ENCODE measurements around the gene LRRC7. TPM values are rescaled to one million over a fixed set of nuclear protein-coding genes. Genes with fewer than 3 reads are reported as not detected.
A peak's percentile ranks its signal among the peaks of the same experiment; 100 is the strongest.
"Not testable (repeated sequence)": the region's sequence is repeated elsewhere in the genome, so short reads cannot be mapped to it uniquely, and the experiment has no call there.

Gene LRRC7
- total and polyA plus RNA-seq, 12 donors = under 0.01 to 3.4 (median 0.32) TPM; not detected in 3

DNA sequence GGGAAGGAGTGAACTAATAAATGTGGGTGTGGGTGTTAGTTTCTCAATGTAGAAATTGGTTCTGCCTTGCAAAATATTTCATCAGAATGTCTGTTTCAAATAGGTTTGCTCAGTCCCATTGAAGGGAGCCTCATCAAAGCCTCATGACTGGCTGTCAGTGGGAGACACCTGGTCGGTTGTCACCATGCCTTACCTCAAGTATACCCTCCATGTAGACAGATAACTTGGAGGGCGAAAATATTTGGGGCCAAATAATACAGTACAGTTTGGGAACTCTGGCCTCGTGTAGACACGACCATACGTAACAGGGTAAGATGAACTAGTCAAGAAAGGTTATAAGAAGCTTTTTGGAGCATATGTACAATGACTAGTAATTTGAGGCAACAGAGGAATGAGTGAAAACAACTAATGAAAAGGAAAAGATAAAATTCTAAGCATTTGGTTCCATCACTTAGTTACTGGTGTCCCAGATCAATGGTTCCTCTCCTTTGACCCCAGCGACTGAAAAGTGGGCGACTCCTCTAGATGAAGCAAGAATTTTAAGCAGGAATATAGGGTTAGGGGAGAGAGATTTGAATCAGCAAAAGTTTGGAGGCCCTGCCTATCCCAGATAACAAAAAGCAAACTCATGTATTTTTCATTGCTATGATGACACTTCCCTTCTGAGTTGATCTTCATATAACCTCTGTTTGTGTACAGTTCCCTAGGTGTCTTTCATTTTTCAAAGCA lies 473.8 kb downstream of the LRRC7 start:
- DNase-seq = no peak
- Histone ChIP-seq H3K27ac (no peak overlapping the region), H3K27me3 (no peaks in the 10 kb centered on the region), H3K9me3 (replicated peaks in 1 of 3) (no peaks in the 10 kb centered on the region), H3K4me1 (replicated peaks in 1 of 2) (no peaks in the 10 kb centered on the region), H3K36me3 (replicated peaks in 1 of 2) (no peaks in the 10 kb centered on the region), H3K4me3 (no peak overlapping the region)
- intact Hi-C loops (cut with DNase I) = no loop called here
- TF ChIP-seq CTCF (IDR thresholded peaks at IDR 0.05) (no peak), POLR2A (IDR thresholded peaks at IDR 0.05) (no peak)
- WGBS, 4 donors = 81 to 89% (median 86%) methylated on average over 7 of the region's 7 CpGs

DNA sequence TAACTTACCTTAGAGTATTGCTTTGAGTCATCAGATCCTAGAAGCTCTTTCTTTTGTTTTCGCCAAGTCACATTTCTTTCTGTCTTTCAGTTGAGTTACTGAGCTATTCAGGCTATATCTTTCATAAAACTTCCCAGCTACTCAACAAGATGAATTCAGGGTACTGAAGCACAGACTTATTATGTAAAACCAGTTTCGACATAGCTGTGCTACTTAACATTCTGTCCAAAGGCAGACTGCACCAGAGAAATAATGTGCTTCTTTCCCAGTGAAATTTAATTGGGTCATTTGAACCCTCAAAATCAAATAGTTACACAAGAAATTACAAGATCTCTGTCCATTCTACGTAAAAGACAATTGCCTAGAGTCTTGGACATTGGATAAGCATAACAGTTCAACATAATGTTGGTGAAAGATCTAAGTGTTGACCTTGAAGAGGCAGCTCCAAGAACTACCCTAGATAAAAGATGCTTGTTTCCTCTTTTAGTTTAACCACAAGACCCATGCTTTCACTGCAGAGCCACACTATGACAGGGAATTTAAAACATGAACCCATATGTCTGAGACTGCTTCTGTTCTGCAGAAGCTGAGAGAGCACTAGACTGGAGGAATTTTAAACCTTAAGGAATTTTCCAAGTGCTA lies 474.5 kb downstream of the LRRC7 start:
- DNase-seq = no peak
- H3K4me3 ChIP-seq = no peak overlapping the region

GRCh38 chr1:70043804-70044203 lies 476.1 kb downstream of the LRRC7 start:
- Histone ChIP-seq H3K4me1 (replicated peaks in 1 of 2) (no peaks in the 10 kb centered on the region), H3K36me3 (replicated peaks in 1 of 2) (no peaks in the 10 kb centered on the region), H3K9me3 (replicated peaks in 1 of 3) (no peaks in the 10 kb centered on the region), H3K27me3 (no peaks in the 10 kb centered on the region), H3K27ac (no peak overlapping the region), H3K4me3 (no peak overlapping the region)
- TF ChIP-seq POLR2A (IDR thresholded peaks at IDR 0.05) = no peak
- TF ChIP-seq CTCF (IDR thresholded peaks at IDR 0.05) = no peak
- DNase-seq = peak in 1 of 7 donors; percentile 3
- intact Hi-C loops (cut with DNase I) = no loop called here

More for the DNA sequence above, 474.5 kb downstream of the LRRC7 start:
- Histone ChIP-seq H3K27ac (no peak overlapping the region), H3K27me3 (no peaks in the 10 kb centered on the region), H3K36me3 (replicated peaks in 1 of 2) (no peaks in the 10 kb centered on the region), H3K4me1 (replicated peaks in 1 of 2) (no peaks in the 10 kb centered on the region), H3K9me3 (replicated peaks in 1 of 3) (no peaks in the 10 kb centered on the region)
- TF ChIP-seq POLR2A (IDR thresholded peaks at IDR 0.05) (no peak), CTCF (IDR thresholded peaks at IDR 0.05) (no peak)
- 52 to 80% (median 69%) methylated on average over 3 of the region's 3 CpGs for WGBS, 4 donors
- intact Hi-C loops (cut with DNase I) = no loop called here

- TF ChIP-seq POLR2A (IDR thresholded peaks at IDR 0.05) = no peak
- no peak for TF ChIP-seq CTCF (IDR thresholded peaks at IDR 0.05)
- H3K36me3 ChIP-seq (replicated peaks in 1 of 2) = no peaks in the 10 kb centered on the region
- no peak for DNase-seq
- H3K27ac ChIP-seq = no peak overlapping the region
- H3K4me1 ChIP-seq (replicated peaks in 1 of 2) = no peaks in the 10 kb centered on the region
- H3K4me3 ChIP-seq = no peak overlapping the region
- H3K9me3 ChIP-seq (replicated peaks in 1 of 3) = no peaks in the 10 kb centered on the region
- 63 to 85% (median 80%) methylated on average over 2 of the region's 2 CpGs for WGBS, 4 donors
- H3K27me3 ChIP-seq = no peaks in the 10 kb centered on the region
- intact Hi-C loops (cut with DNase I) = no loop called here
These were observed 477.1 kb downstream of the LRRC7 start for GRCh38 chr1:70044832-70045231.

GRCh38 chr1:70045581-70045980 lies 477.9 kb downstream of the LRRC7 start:
- H3K27me3 ChIP-seq; H3K4me1 ChIP-seq (replicated peaks in 1 of 2); H3K36me3 ChIP-seq (replicated peaks in 1 of 2); H3K9me3 ChIP-seq (replicated peaks in 1 of 3); DNase-seq; intact Hi-C loops (cut with DNase I); H3K4me3 ChIP-seq; H3K27ac ChIP-seq: not testable (repeated sequence)
- WGBS, 4 donors = 87 to 92% (median 88%) methylated on average over 1 of the region's 1 CpG
